Thoracic aorta (tissue), 2 donors: Measurements from ENCODE around the gene UGT1A8. TPM values are rescaled to one million over a fixed set of nuclear protein-coding genes. Genes with fewer than 3 reads are reported as not detected.

Source experiments
- ATAC-seq: fragments of 150-250 bp; one replicate; pipeline ENCODE4 v1.8.0; 2017; ENCODE audit warnings: low read depth; ENCODE audit not compliant: insufficient number of reproducible peaks, low FRiP score
- DNase-seq: peaks from one replicate; pipeline ENCODE4 v3.0.0-alpha.2; 2020; ENCODE audit warnings: low spot score
- H3K27ac ChIP-seq, 2 donors: fragments of 200-600 bp; sonication (generic); 1 replicate in 1 of 2; 2 replicates in 1 of 2; pipeline ENCODE4 v1.5.1; 2016; ENCODE audit warnings: mild to moderate bottlenecking in 2 of 2, moderate library complexity in 2 of 2
- H3K27me3 ChIP-seq: fragments of 200-600 bp; sonication (generic); replicated peaks from 2 replicates; pipeline ENCODE4 v1.6.0; 2016; ENCODE audit warnings: mild to moderate bottlenecking; ENCODE audit not compliant: insufficient read depth
- H3K36me3 ChIP-seq: fragments of 200-600 bp; sonication (generic); one replicate; pipeline ENCODE4 v1.5.1; 2016
- H3K4me1 ChIP-seq, 2 donors: fragments of 200-600 bp; sonication (generic); 1 replicate in 1 of 2; 2 replicates in 1 of 2; pipeline versions ENCODE4 v1.5.1 to v1.6.0; 2016; ENCODE audit warnings: low read depth in 2 of 2, mild to moderate bottlenecking in 1 of 2; ENCODE audit not compliant: control insufficient read depth in 1 of 2
- H3K4me3 ChIP-seq: fragments of 200-600 bp; sonication (generic); 2 replicates; pipeline ENCODE4 v1.5.1; 2016; ENCODE audit warnings: mild to moderate bottlenecking
- H3K9me3 ChIP-seq: fragments of 200-600 bp; sonication (generic); 2 replicates; pipeline ENCODE4 v1.5.1; 2016
- total RNA-seq, 2 donors: library from RNA; depleted of rRNA; stranded (reverse); fragments of >200 nt; gene quantifications; one replicate each; pipeline versions ENCODE4 v1.1.0 to v1.2.3, GENCODE V29; 2016
- TF ChIP-seq, protein P1 (sequence below): fragments of 200-600 bp; sonication (generic); IDR thresholded peaks from one replicate; pipeline ENCODE4 v1.5.1; 2019; ENCODE audit warnings: antibody characterized with exemption

Gene UGT1A8
- total RNA-seq, 2 donors from 2014 or later, result not detected

DNA sequence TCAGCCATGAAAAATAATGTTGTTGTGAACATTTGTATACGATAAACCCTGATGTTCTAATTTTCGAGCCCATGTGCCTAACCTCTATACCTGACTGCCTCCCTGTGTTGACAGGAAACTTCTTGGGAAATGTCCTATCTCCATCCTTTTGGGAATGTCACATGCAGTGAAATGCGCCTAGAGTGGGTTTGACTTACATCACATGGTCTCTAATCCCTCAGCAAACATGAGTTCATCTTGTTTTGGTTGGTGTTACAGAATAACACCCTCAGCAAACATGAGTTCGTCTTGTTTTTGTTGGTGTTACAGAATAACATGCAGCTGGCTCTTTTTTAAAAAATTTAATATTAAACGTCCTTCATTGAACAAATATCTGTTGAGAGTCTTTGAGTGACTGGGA lies 70.9 kb downstream of the UGT1A8 start:
- TF ChIP-seq, protein P1, sequence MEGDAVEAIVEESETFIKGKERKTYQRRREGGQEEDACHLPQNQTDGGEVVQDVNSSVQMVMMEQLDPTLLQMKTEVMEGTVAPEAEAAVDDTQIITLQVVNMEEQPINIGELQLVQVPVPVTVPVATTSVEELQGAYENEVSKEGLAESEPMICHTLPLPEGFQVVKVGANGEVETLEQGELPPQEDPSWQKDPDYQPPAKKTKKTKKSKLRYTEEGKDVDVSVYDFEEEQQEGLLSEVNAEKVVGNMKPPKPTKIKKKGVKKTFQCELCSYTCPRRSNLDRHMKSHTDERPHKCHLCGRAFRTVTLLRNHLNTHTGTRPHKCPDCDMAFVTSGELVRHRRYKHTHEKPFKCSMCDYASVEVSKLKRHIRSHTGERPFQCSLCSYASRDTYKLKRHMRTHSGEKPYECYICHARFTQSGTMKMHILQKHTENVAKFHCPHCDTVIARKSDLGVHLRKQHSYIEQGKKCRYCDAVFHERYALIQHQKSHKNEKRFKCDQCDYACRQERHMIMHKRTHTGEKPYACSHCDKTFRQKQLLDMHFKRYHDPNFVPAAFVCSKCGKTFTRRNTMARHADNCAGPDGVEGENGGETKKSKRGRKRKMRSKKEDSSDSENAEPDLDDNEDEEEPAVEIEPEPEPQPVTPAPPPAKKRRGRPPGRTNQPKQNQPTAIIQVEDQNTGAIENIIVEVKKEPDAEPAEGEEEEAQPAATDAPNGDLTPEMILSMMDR, result no peak
- no peak for ATAC-seq
- no peaks in the 10 kb centered on the region for H3K27me3 ChIP-seq
- no peaks in the 10 kb centered on the region for H3K4me1 ChIP-seq
- no peak overlapping the region for H3K4me3 ChIP-seq
- DNase-seq, result no peak
- no peaks in the 10 kb centered on the region for H3K36me3 ChIP-seq
- no peak overlapping the region for H3K27ac ChIP-seq
- H3K9me3 ChIP-seq, result no peaks in the 10 kb centered on the region

- Histone ChIP-seq H3K27ac (no peak overlapping the region), H3K27me3 (no peaks in the 10 kb centered on the region), H3K36me3 (no peaks in the 10 kb centered on the region), H3K4me3 (no peak overlapping the region), H3K9me3 (no peaks in the 10 kb centered on the region), H3K4me1 (no peaks in the 10 kb centered on the region)
- DNase-seq (no peak), ATAC-seq (no peak)
- TF ChIP-seq, protein P1, result no peak
Observed at GRCh38 chr2:233689031-233689430, 71.6 kb downstream of the UGT1A8 start.

DNA sequence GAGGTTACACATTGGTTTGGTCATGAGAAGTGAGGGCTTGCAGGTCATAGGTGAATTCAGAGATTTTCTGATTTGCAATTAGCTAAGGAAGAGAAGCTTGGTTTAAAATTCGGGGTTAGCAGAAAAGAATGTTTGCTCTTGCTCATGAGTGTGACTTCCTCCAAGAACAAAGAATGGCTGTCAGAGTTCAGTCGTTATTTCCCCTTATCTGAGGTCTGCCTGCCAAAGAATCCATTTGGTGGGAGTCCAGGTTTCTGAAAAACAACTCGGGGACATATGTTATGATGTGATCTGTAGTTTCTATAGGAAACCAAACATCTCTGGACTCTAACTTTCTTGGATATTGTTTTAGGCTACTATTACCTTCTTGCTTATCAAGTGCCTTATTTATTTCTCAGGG lies 72.1 kb downstream of the UGT1A8 start:
- H3K9me3 ChIP-seq, result no peaks in the 10 kb centered on the region
- no peaks in the 10 kb centered on the region for H3K27me3 ChIP-seq
- ATAC-seq (no peak), DNase-seq (no peak)
- H3K4me3 ChIP-seq, result no peak overlapping the region
- H3K36me3 ChIP-seq, result no peaks in the 10 kb centered on the region
- TF ChIP-seq, protein P1, result no peak
- H3K27ac ChIP-seq, result no peak overlapping the region
- H3K4me1 ChIP-seq, result no peaks in the 10 kb centered on the region

- Histone ChIP-seq H3K9me3 (no peaks in the 10 kb centered on the region), H3K4me1 (no peaks in the 10 kb centered on the region), H3K4me3 (no peak overlapping the region), H3K36me3 (no peaks in the 10 kb centered on the region), H3K27ac (no peak overlapping the region), H3K27me3 (no peaks in the 10 kb centered on the region)
- TF ChIP-seq, protein P1, result no peak
- no peak for DNase-seq
- no peak for ATAC-seq
Observed at GRCh38 chr2:233690444-233690843, 73.0 kb downstream of the UGT1A8 start.

DNA sequence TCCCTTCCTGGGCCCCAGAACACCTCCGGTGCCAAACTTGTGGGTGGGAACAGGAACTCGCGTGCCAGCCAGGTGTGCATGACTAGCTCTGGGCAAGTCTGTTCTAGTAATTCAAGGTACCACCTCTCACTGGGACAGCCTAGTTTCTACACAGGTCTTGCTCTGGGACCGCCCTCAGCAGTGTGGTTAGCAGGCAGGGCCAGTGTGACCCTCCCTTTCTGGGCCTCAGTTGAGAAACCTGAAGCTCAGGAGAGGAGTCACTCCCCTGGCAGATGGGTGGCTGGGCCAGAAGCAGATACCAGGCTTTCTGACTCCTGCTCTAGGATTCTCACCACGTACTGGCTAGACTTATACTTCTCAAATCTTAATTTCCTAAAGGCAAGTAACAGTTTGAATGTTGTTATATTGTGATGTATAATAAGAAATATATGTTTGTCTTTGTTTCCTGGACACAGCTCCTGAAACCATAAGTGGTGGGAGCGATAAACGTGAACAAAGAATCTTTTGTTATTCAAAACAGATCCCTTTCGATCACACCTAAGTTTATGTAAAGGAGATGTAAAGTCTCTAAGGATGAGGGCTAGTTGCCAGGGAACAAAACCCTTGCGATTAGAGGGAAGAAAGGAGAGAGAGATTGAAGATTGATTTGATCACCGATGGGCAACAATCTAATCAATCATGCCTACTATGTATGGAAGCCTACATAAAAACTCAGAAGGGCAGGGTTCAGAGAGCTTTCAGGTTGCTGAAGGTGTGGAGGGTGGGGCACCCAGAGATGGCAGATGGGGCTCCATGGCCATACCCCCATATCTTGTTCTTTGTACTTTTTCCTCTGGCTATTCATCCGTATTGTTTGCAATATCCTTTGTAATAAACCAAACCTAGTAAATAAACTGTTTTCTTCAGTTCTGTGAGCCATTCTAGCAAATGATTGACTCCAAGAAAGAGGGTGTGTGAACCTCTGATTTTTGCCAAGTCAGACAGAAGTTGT lies 74.3 kb downstream of the UGT1A8 start:
- DNase-seq (no peak), ATAC-seq (no peak)
- H3K4me3 ChIP-seq, result no peak overlapping the region
- TF ChIP-seq, protein P1, result no peak
- no peaks in the 10 kb centered on the region for H3K27me3 ChIP-seq
- H3K4me1 ChIP-seq, result no peaks in the 10 kb centered on the region
- no peak overlapping the region for H3K27ac ChIP-seq
- H3K36me3 ChIP-seq, result no peaks in the 10 kb centered on the region
- H3K9me3 ChIP-seq, result no peaks in the 10 kb centered on the region
